HEK293T (cell line): ENCODE results near the gene TMTC1.

Source experiments
- FOXK2 ChIP-seq: fragments of 450-650 bp; IDR thresholded peaks from 2 replicates; pipeline ENCODE4 v1.6.1; 2016; ENCODE audit warnings: mild to moderate bottlenecking
- FOXM1 ChIP-seq: fragments of 450-650 bp; IDR thresholded peaks from 2 replicates; pipeline ENCODE4 v1.6.1; 2017; ENCODE audit warnings: mild to moderate bottlenecking, borderline replicate concordance
- NFRKB ChIP-seq: fragments of 450-650 bp; IDR thresholded peaks from 2 replicates; pipeline ENCODE4 v1.6.1; 2016; ENCODE audit warnings: mild to moderate bottlenecking, moderate library complexity
- SP1 ChIP-seq: fragments of 450-650 bp; IDR thresholded peaks from 2 replicates; pipeline ENCODE4 v1.6.1; 2017
- ZNF384 ChIP-seq: fragments of 450-650 bp; IDR thresholded peaks from 2 replicates; pipeline ENCODE4 v1.6.1; 2016

DNA sequence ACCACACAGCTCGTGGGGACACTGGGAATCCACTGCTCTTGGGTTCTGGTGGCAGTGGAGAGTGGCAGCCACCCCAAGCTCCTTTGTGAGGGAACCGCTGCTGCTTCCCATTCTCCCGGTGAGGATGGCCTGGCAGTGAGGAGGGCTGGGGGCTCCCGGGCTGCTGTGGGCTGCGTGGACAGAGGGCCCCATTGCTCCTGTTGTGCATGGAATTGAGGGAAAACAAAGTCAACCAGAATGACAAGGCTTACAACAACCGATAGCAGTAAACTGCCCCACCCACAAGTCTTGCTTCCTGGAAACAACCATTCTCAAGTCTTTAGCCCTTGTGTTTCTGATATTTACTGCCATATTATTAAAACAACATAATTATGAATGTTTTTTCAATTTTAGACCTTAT, 32.1 kb downstream of the TMTC1 start:
- TF ChIP-seq FOXM1 (no peak), SP1 (no peak), FOXK2 (no peak), ZNF384 (no peak), NFRKB (no peak)
